ENCODE results near the gene PCCB. TPM values are rescaled to one million over a fixed set of nuclear protein-coding genes. Genes with fewer than 3 reads are reported as not detected.

The PCCB gene
- total and polyA plus RNA-seq, 8 donors, result 26.9 to 44.7 (median 35.9) TPM

DNA sequence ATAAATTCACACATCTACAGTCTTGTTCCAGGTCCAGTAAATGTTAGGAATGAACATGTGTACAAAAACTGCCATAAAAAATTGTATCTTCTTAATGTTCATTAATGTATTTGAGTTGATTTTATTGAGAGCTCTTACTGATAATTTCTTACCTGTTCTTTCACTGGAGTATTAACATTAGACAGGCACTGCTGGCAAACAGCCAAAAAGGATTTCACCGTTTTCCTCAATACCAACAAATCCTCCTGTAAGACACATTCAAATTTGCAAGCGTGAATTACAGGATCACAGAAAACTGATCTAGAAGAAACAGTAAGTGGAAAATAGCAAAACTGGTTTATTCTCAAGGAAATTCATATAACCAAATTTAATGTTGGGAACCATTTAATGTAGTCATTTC, 127.4 kb downstream of the PCCB start:
- DNase-seq, result no peak
- Histone ChIP-seq H3K4me3 (no peak overlapping the region), H3K36me3 (peaks cover 0 to 17% of the 10 kb centered on the region in 2 donors), H3K27ac (no peak overlapping the region), H3K4me1 (no peaks in the 10 kb centered on the region), H3K9me3 (no peaks in the 10 kb centered on the region), H3K27me3 (no peaks in the 10 kb centered on the region)
- TF ChIP-seq, protein P1, sequence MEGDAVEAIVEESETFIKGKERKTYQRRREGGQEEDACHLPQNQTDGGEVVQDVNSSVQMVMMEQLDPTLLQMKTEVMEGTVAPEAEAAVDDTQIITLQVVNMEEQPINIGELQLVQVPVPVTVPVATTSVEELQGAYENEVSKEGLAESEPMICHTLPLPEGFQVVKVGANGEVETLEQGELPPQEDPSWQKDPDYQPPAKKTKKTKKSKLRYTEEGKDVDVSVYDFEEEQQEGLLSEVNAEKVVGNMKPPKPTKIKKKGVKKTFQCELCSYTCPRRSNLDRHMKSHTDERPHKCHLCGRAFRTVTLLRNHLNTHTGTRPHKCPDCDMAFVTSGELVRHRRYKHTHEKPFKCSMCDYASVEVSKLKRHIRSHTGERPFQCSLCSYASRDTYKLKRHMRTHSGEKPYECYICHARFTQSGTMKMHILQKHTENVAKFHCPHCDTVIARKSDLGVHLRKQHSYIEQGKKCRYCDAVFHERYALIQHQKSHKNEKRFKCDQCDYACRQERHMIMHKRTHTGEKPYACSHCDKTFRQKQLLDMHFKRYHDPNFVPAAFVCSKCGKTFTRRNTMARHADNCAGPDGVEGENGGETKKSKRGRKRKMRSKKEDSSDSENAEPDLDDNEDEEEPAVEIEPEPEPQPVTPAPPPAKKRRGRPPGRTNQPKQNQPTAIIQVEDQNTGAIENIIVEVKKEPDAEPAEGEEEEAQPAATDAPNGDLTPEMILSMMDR (IDR thresholded peaks at IDR 0.05), result no peak
- no peak for ATAC-seq
- intact Hi-C loops (cut with DNase I), result no loop called here

- no peak for DNase-seq
- Histone ChIP-seq H3K4me1 (no peaks in the 10 kb centered on the region), H3K36me3 (peaks cover 0 to 17% of the 10 kb centered on the region in 2 donors), H3K27me3 (no peaks in the 10 kb centered on the region), H3K9me3 (no peaks in the 10 kb centered on the region), H3K4me3 (no peak overlapping the region), H3K27ac (no peak overlapping the region)
- ATAC-seq, result no peak
- TF ChIP-seq, protein P1 (IDR thresholded peaks at IDR 0.05), result no peak
- intact Hi-C loops (cut with DNase I), result no loop called here
These were observed 127.9 kb downstream of the PCCB start for GRCh38 chr3:136378011-136378410.

Other genes starting within 250 kb of the PCCB start
- gene MSL2, start 54.0 kb upstream of the PCCB start, total RNA-seq, result 10 to 100 TPM; 25.8 to 32.6 TPM
- 10 to 100 TPM; 43.5 to 51.3 (median 45.4) TPM for gene MSL2, start 54.0 kb upstream of the PCCB start, polyA plus RNA-seq (ENCODE audit: insufficient read length in 6 of 6)